Measurements from ENCODE around the gene PPP1R1C. TPM values are rescaled to one million over a fixed set of nuclear protein-coding genes. Genes with fewer than 3 reads are reported as not detected.

PPP1R1C gene
- 1.3 TPM in 1 of 2 replicates, not detected in the other for total RNA-seq

GRCh38 chr2:181985632-181986205 is at the start of gene PPP1R1C:
TSS of gene PPP1R1C (plus strand) at chr2:181985853. CDS start at chr2:181986111, 258 bp downstream.

Other genes starting within 250 kb of the PPP1R1C start
- 60.8 and 71.9 TPM in 2 replicates for gene ITPRID2, start 94.1 kb upstream of the PPP1R1C start, total RNA-seq

Measured in mesangial cell (primary cell).